ENCODE results near the gene GRK3.
A peak's percentile ranks its signal among the peaks of the same experiment; 100 is the strongest.

GRK3 gene

GRCh38 chr22:25672289-25673084, 108.0 kb downstream of the GRK3 start:
- no peak overlapping the region for H3K4me3 Mint-ChIP-seq
- peak; percentile 85 for ATAC-seq
- peak overlapping the region; percentile 44 for H3K27ac Mint-ChIP-seq
- peaks cover 5% of the 10 kb centered on the region for H3K36me3 Mint-ChIP-seq
- H3K9me3 Mint-ChIP-seq, result no peaks in the 10 kb centered on the region
- no peaks in the 10 kb centered on the region for H3K4me1 Mint-ChIP-seq
- no peak for DNase-seq (ENCODE audit: low spot score in 2 of 2)

GRCh38 chr22:25673713-25674112, 109.2 kb downstream of the GRK3 start:
- DNase-seq (ENCODE audit: low spot score in 2 of 2) (no peak), ATAC-seq (no peak)
- no peaks in the 10 kb centered on the region for H3K4me1 Mint-ChIP-seq
- H3K27ac Mint-ChIP-seq, result no peak overlapping the region
- peaks cover 5% of the 10 kb centered on the region for H3K36me3 Mint-ChIP-seq
- H3K9me3 Mint-ChIP-seq, result no peaks in the 10 kb centered on the region
- H3K4me3 Mint-ChIP-seq, result no peak overlapping the region

- H3K4me3 Mint-ChIP-seq, result no peak overlapping the region
- no peaks in the 10 kb centered on the region for H3K9me3 Mint-ChIP-seq
- DNase-seq (ENCODE audit: low spot score in 2 of 2) (no peak), ATAC-seq (no peak)
- peaks cover 6% of the 10 kb centered on the region for H3K4me1 Mint-ChIP-seq
- H3K36me3 Mint-ChIP-seq, result no peaks in the 10 kb centered on the region
- H3K27ac Mint-ChIP-seq, result no peak overlapping the region
These were observed 113.2 kb downstream of the GRK3 start for GRCh38 chr22:25677631-25678030.

- Mint-ChIP-seq H3K4me1 (peaks cover 6% of the 10 kb centered on the region), H3K27ac (peak overlapping the region; percentile 26), H3K9me3 (no peaks in the 10 kb centered on the region), H3K4me3 (no peak overlapping the region), H3K36me3 (no peaks in the 10 kb centered on the region)
- ATAC-seq (no peak), DNase-seq (ENCODE audit: low spot score in 2 of 2) (no peak)
These were observed 115.6 kb downstream of the GRK3 start for GRCh38 chr22:25680051-25680450.

GRCh38 chr22:25680956-25681355, 116.5 kb downstream of the GRK3 start:
- DNase-seq (ENCODE audit: low spot score in 2 of 2) (no peak), ATAC-seq (peak; percentile 69)
- H3K9me3 Mint-ChIP-seq, result no peaks in the 10 kb centered on the region
- H3K36me3 Mint-ChIP-seq, result no peaks in the 10 kb centered on the region
- no peak overlapping the region for H3K27ac Mint-ChIP-seq
- H3K4me3 Mint-ChIP-seq, result no peak overlapping the region
- peaks cover 6% of the 10 kb centered on the region for H3K4me1 Mint-ChIP-seq

- Mint-ChIP-seq H3K9me3 (no peaks in the 10 kb centered on the region), H3K36me3 (no peaks in the 10 kb centered on the region), H3K4me3 (no peak overlapping the region), H3K4me1 (peaks cover 6% of the 10 kb centered on the region), H3K27ac (no peak overlapping the region)
- no peak for ATAC-seq
- DNase-seq (ENCODE audit: low spot score in 2 of 2), result no peak
These were observed 117.6 kb downstream of the GRK3 start for GRCh38 chr22:25682109-25682508.

- Mint-ChIP-seq H3K9me3 (no peaks in the 10 kb centered on the region), H3K36me3 (no peaks in the 10 kb centered on the region), H3K4me1 (no peaks in the 10 kb centered on the region), H3K27ac (no peak overlapping the region), H3K4me3 (no peak overlapping the region)
- DNase-seq (ENCODE audit: low spot score in 2 of 2) (no peak), ATAC-seq (no peak)
These were observed 124.2 kb downstream of the GRK3 start for GRCh38 chr22:25688627-25689026.

GRCh38 chr22:25689631-25690030, 125.2 kb downstream of the GRK3 start:
- no peaks in the 10 kb centered on the region for H3K4me1 Mint-ChIP-seq

GRCh38 chr22:25690798-25691197, 126.3 kb downstream of the GRK3 start:
- no peaks in the 10 kb centered on the region for H3K4me1 Mint-ChIP-seq
- no peaks in the 10 kb centered on the region for H3K9me3 Mint-ChIP-seq
- no peak overlapping the region for H3K27ac Mint-ChIP-seq
- ATAC-seq, result no peak
- H3K4me3 Mint-ChIP-seq, result no peak overlapping the region
- no peaks in the 10 kb centered on the region for H3K36me3 Mint-ChIP-seq
- no peak for DNase-seq (ENCODE audit: low spot score in 2 of 2)

More at GRCh38 chr22:25689631-25690030, 125.2 kb downstream of the GRK3 start:
- H3K4me3 Mint-ChIP-seq, result no peak overlapping the region
- DNase-seq (ENCODE audit: low spot score in 2 of 2) (no peak), ATAC-seq (no peak)
- no peaks in the 10 kb centered on the region for H3K9me3 Mint-ChIP-seq
- no peaks in the 10 kb centered on the region for H3K36me3 Mint-ChIP-seq
- no peak overlapping the region for H3K27ac Mint-ChIP-seq

- no peak overlapping the region for H3K4me3 Mint-ChIP-seq
- no peak for DNase-seq (ENCODE audit: low spot score in 2 of 2)
- no peaks in the 10 kb centered on the region for H3K4me1 Mint-ChIP-seq
- H3K9me3 Mint-ChIP-seq, result no peaks in the 10 kb centered on the region
- H3K27ac Mint-ChIP-seq, result no peak overlapping the region
- H3K36me3 Mint-ChIP-seq, result no peaks in the 10 kb centered on the region
- no peak for ATAC-seq
These were observed 128.2 kb downstream of the GRK3 start for GRCh38 chr22:25692397-25693267.

GRCh38 chr22:25693268-25693565, 128.7 kb downstream of the GRK3 start:
- no peak overlapping the region for H3K4me3 Mint-ChIP-seq
- H3K4me1 Mint-ChIP-seq, result no peaks in the 10 kb centered on the region
- DNase-seq (ENCODE audit: low spot score in 2 of 2), result no peak
- no peak overlapping the region for H3K27ac Mint-ChIP-seq
- no peaks in the 10 kb centered on the region for H3K36me3 Mint-ChIP-seq
- no peaks in the 10 kb centered on the region for H3K9me3 Mint-ChIP-seq
- no peak for ATAC-seq

- no peaks in the 10 kb centered on the region for H3K4me1 Mint-ChIP-seq
- no peak for DNase-seq (ENCODE audit: low spot score in 2 of 2)
- ATAC-seq, result no peak
- H3K36me3 Mint-ChIP-seq, result no peaks in the 10 kb centered on the region
- no peaks in the 10 kb centered on the region for H3K9me3 Mint-ChIP-seq
- H3K27ac Mint-ChIP-seq, result no peak overlapping the region
- H3K4me3 Mint-ChIP-seq, result no peak overlapping the region
These were observed 129.9 kb downstream of the GRK3 start for GRCh38 chr22:25694196-25694907.

- DNase-seq (ENCODE audit: low spot score in 2 of 2) (no peak), ATAC-seq (no peak)
- H3K4me3 Mint-ChIP-seq, result no peak overlapping the region
- no peaks in the 10 kb centered on the region for H3K9me3 Mint-ChIP-seq
- H3K4me1 Mint-ChIP-seq, result no peaks in the 10 kb centered on the region
- H3K27ac Mint-ChIP-seq, result no peak overlapping the region
- no peaks in the 10 kb centered on the region for H3K36me3 Mint-ChIP-seq
These were observed 130.7 kb downstream of the GRK3 start for GRCh38 chr22:25695146-25695545.

- Mint-ChIP-seq H3K9me3 (no peaks in the 10 kb centered on the region), H3K4me1 (no peaks in the 10 kb centered on the region), H3K36me3 (no peaks in the 10 kb centered on the region), H3K27ac (no peak overlapping the region), H3K4me3 (no peak overlapping the region)
- no peak for ATAC-seq
- no peak for DNase-seq (ENCODE audit: low spot score in 2 of 2)
These were observed 132.3 kb downstream of the GRK3 start for GRCh38 chr22:25696763-25697162.

GRCh38 chr22:25697181-25697664, 132.7 kb downstream of the GRK3 start:
- Mint-ChIP-seq H3K36me3 (no peaks in the 10 kb centered on the region), H3K9me3 (no peaks in the 10 kb centered on the region), H3K27ac (no peak overlapping the region), H3K4me3 (no peak overlapping the region), H3K4me1 (no peaks in the 10 kb centered on the region)
- no peak for DNase-seq (ENCODE audit: low spot score in 2 of 2)
- ATAC-seq, result no peak

Data from stimulated activated effector memory CD8-positive, alpha-beta T cell treated with anti-CD3 and anti-CD28 coated beads, Interleukin-12 subunit alpha, Interleukin-12 subunit beta, amount 100 ng/mL, for 72 hours (primary cell).